PC-3 (cell line): ENCODE results near the gene GNB2.

Experiments
- EZH2phosphoT487 ChIP-seq: fragments of 300-600 bp; sonication (generic); IDR thresholded peaks from 2 replicates; pipeline ENCODE4 v1.6.1; 2018; ENCODE audit warnings: mild to moderate bottlenecking, antibody characterized with exemption, low read length, borderline replicate concordance
- TF ChIP-seq, protein P1 (sequence below): fragments of 300-600 bp; sonication (generic); conservative IDR thresholded peaks from 2 replicates; pipeline ENCODE4 v1.5.1; 2017; ENCODE audit warnings: antibody characterized with exemption, low read depth, mild to moderate bottlenecking, low read length

DNA sequence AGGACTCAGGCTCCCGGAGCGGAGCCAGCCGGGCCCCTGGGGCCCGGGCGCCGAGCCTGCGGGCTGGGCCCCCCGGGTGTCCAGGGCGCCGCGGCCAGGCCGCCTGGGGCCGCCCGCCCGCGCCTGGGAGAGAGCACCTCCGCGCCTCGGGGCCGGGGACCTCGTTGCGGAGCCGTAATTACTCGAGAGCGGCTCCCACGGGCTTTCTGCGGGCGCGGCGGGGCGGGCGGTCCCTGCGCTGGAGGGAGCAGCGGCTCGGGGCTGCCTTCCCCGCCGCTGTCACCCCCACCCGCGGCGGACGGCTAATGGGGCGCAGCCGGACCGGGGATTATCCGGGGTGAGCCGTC, 1.5 kb downstream of the GNB2 start:
- TF ChIP-seq, protein P1, sequence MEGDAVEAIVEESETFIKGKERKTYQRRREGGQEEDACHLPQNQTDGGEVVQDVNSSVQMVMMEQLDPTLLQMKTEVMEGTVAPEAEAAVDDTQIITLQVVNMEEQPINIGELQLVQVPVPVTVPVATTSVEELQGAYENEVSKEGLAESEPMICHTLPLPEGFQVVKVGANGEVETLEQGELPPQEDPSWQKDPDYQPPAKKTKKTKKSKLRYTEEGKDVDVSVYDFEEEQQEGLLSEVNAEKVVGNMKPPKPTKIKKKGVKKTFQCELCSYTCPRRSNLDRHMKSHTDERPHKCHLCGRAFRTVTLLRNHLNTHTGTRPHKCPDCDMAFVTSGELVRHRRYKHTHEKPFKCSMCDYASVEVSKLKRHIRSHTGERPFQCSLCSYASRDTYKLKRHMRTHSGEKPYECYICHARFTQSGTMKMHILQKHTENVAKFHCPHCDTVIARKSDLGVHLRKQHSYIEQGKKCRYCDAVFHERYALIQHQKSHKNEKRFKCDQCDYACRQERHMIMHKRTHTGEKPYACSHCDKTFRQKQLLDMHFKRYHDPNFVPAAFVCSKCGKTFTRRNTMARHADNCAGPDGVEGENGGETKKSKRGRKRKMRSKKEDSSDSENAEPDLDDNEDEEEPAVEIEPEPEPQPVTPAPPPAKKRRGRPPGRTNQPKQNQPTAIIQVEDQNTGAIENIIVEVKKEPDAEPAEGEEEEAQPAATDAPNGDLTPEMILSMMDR: no peak
- TF ChIP-seq EZH2phosphoT487: no peak
